HepG2 (cell line): ENCODE results near the gene SNX13. TPM values are rescaled to one million over a fixed set of nuclear protein-coding genes. Genes with fewer than 3 reads are reported as not detected.

Experiments used
- CEBPB ChIP-seq: IDR thresholded peaks from 2 replicates; pipeline ENCODE4 v1.6.1; 2011; ENCODE audit warnings: low read depth, low read length, improper control_type of control experiment, borderline replicate concordance
- CEBPG ChIP-seq: IDR thresholded peaks from 2 replicates; pipeline ENCODE4 v1.6.1; 2016
- EP300 ChIP-seq, 3 experiments: sonication (generic) in 1 of 3; formaldehyde crosslinking in 1 of 3; IDR thresholded peaks; 2 replicates each; pipeline versions ENCODE4 v1.5.1 to v1.6.1; 2011 to 2020; ENCODE audit warnings: low read depth in 2 of 3, low read length in 2 of 3, borderline replicate concordance in 1 of 3, improper control_type of control experiment in 1 of 3, mild to moderate bottlenecking in 1 of 3, missing genetic modification reagents in 1 of 3, moderate library complexity in 1 of 3
- FOXA3 ChIP-seq: IDR thresholded peaks from 2 replicates; pipeline ENCODE4 v1.6.1; 2016; ENCODE audit warnings: missing genetic modification reagents, missing compliant biosample characterization
- HNF4A ChIP-seq: sonication (generic); formaldehyde crosslinking; IDR thresholded peaks from 2 replicates; pipeline ENCODE4 v1.4.0; 2020; ENCODE audit warnings: missing genetic modification reagents
- MYC ChIP-seq: sonication (generic); formaldehyde crosslinking; IDR thresholded peaks from 2 replicates; pipeline ENCODE4 v1.9.0; 2021; ENCODE audit warnings: missing genetic modification reagents, borderline replicate concordance
- POGZ ChIP-seq: sonication (generic); formaldehyde crosslinking; IDR thresholded peaks from 2 replicates; pipeline ENCODE4 v1.4.0; 2020; ENCODE audit warnings: mild to moderate bottlenecking, missing genetic modification reagents
- RBFOX2 ChIP-seq: fragments of 200-400 bp; formaldehyde crosslinking; IDR thresholded peaks from 2 replicates; pipeline ENCODE4 v1.6.1; 2017; ENCODE audit warnings: low read depth, mild to moderate bottlenecking, low read length
- SOX13 ChIP-seq, 3 experiments: fragments of 450-650 bp in 1 of 3; sonication (generic) in 1 of 3; formaldehyde crosslinking in 1 of 3; IDR thresholded peaks in 2 of 3; conservative IDR thresholded peaks in 1 of 3; 2 replicates each; pipeline versions ENCODE4 v1.5.0 to v1.6.1; 2016 to 2020; ENCODE audit warnings: antibody characterized with exemption in 1 of 3, mild to moderate bottlenecking in 1 of 3, missing compliant biosample characterization in 1 of 3, missing genetic modification reagents in 1 of 3, moderate library complexity in 1 of 3
- SOX6 ChIP-seq, 2 experiments: fragments of 450-650 bp in 1 of 2; sonication (generic) in 1 of 2; formaldehyde crosslinking in 1 of 2; IDR thresholded peaks; 2 replicates each; pipeline versions ENCODE4 v1.4.0 to v1.6.1; 2017 to 2020; ENCODE audit warnings: antibody characterized with exemption in 1 of 2, mild to moderate bottlenecking in 1 of 2, missing genetic modification reagents in 1 of 2
- TBL1XR1 ChIP-seq: fragments of 150-350 bp; IDR thresholded peaks from 2 replicates; pipeline ENCODE4 v1.6.1; 2014; ENCODE audit warnings: borderline replicate concordance, low read length; ENCODE audit not compliant: partially characterized antibody
- TBX3 ChIP-seq: fragments of 450-650 bp; IDR thresholded peaks from 2 replicates; pipeline ENCODE4 v1.6.1; 2017; ENCODE audit warnings: antibody characterized with exemption, mild to moderate bottlenecking, inconsistent platforms, borderline replicate concordance
- TEF ChIP-seq: sonication (generic); formaldehyde crosslinking; IDR thresholded peaks from 2 replicates; pipeline ENCODE4 v1.5.0; 2020; ENCODE audit warnings: missing genetic modification reagents
- TFE3 ChIP-seq: IDR thresholded peaks from 2 replicates; pipeline ENCODE4 v1.6.1; 2016
- ZBTB26 ChIP-seq: IDR thresholded peaks from 2 replicates; pipeline ENCODE4 v1.6.1; 2016; ENCODE audit warnings: missing compliant biosample characterization, missing genetic modification reagents, borderline replicate concordance
- ZNF18 ChIP-seq: sonication (generic); formaldehyde crosslinking; IDR thresholded peaks from 2 replicates; pipeline ENCODE4 v1.8.0; 2022; ENCODE audit warnings: mild to moderate bottlenecking, missing genetic modification reagents; ENCODE audit not compliant: insufficient replicate concordance
- ZNF230 ChIP-seq: sonication (generic); formaldehyde crosslinking; IDR thresholded peaks from 2 replicates; pipeline ENCODE4 v1.4.0; 2020; ENCODE audit warnings: mild to moderate bottlenecking, missing genetic modification reagents
- ZNF276 ChIP-seq: sonication (generic); formaldehyde crosslinking; IDR thresholded peaks from 2 replicates; pipeline ENCODE4 v1.4.0; 2020; ENCODE audit warnings: mild to moderate bottlenecking, low read depth, missing genetic modification reagents
- ZNF292 ChIP-seq: sonication (generic); formaldehyde crosslinking; IDR thresholded peaks from 2 replicates; pipeline ENCODE4 v1.8.1; 2022; ENCODE audit warnings: mild to moderate bottlenecking, low read depth, missing genetic modification reagents, borderline replicate concordance
- ZNF34 ChIP-seq: sonication (generic); formaldehyde crosslinking; IDR thresholded peaks from 2 replicates; pipeline ENCODE4 v1.4.0; 2020; ENCODE audit warnings: mild to moderate bottlenecking, missing genetic modification reagents, borderline replicate concordance
- polyA plus RNA-seq, 8 experiments: library from polyadenylated mRNA; depleted of rRNA in 3 of 8; stranded (reverse) in 7 of 8; unstranded in 1 of 8; fragments of >200 nt; fragmentation: Illumina TruSeq in 4 of 8; extraction: Trizol in 4 of 8; gene quantifications; 2 replicates each; pipeline versions ENCODE4 v1.2.1 to v1.2.3, GENCODE V29; 2011 to 2016; ENCODE audit warnings: low read depth in 4 of 8, missing spikeins in 1 of 8, mixed read lengths in 1 of 8; ENCODE audit not compliant: insufficient read depth in 1 of 8
- total RNA-seq, 5 experiments: library from RNA; depleted of rRNA; stranded (reverse); fragments of >200 nt; fragmentation: Illumina TruSeq; extraction: Trizol; gene quantifications; 2 replicates each; pipeline ENCODE4 v1.2.3, GENCODE V29; 2016; ENCODE audit warnings: low read depth in 1 of 5

Gene SNX13
- total and polyA plus RNA-seq, 2 of the 13 experiments (the other 11 are each of a cell fraction or from before 2014, with no cell fraction given), result 14.3 to 32.3 TPM

- TF ChIP-seq TFE3 (CRISPR knock-in tag), result peak; percentile 85
- no peak for TF ChIP-seq SOX6 (IDR thresholded peaks at IDR 0.05)
- peak; percentile 48; the same call in 1 of the 2 replicates for TF ChIP-seq SOX6 (CRISPR knock-in tag; IDR thresholded peaks at IDR 0.05)
- no peak for TF ChIP-seq RBFOX2
- peak; percentile 66 for TF ChIP-seq CEBPG (CRISPR knock-in tag)
- no peak for TF ChIP-seq ZNF276
- TF ChIP-seq ZBTB26 (CRISPR knock-in tag), result no peak
- no peak for TF ChIP-seq ZNF292 (CRISPR knock-in tag)
- no peak for TF ChIP-seq TBL1XR1
- TF ChIP-seq ZNF230 (CRISPR knock-in tag), result no peak
- TF ChIP-seq ZNF18 (CRISPR knock-in tag), result no peak
- no peak for TF ChIP-seq MYC (CRISPR knock-in tag)
- 0 out of 2 replicates have a peak, but pooled peaks have one; percentile 22 for TF ChIP-seq FOXA3 (CRISPR knock-in tag)
- TF ChIP-seq TEF, result peak; percentile 66; the same call in 1 of the 2 replicates
- TF ChIP-seq ZNF34, result no peak
- TF ChIP-seq POGZ (CRISPR knock-in tag), result 0 out of 2 replicates have a peak, but pooled peaks have one; percentile 20
- TF ChIP-seq HNF4A (CRISPR knock-in tag), result peak; percentile 78
- peak; percentile 63; the same call in 1 of the 2 replicates for TF ChIP-seq CEBPB
- TF ChIP-seq TBX3, result peak; percentile 42; the same call in 1 of the 2 replicates
- TF ChIP-seq EP300 (IDR thresholded peaks at IDR 0.05; ENCODE audit: low read depth in 2 of 2, low read length in 2 of 2), result peak in 1 of 2 experiments; percentile 37; a peak in 1 of 4 replicates
- no peak for TF ChIP-seq EP300 (CRISPR knock-in tag; IDR thresholded peaks at IDR 0.05; ENCODE audit: borderline replicate concordance)
- TF ChIP-seq SOX13 (IDR thresholded peaks at IDR 0.05), result no peak
- peak in 1 of 2 experiments; percentile 77; a peak in 2 of 4 replicates for TF ChIP-seq SOX13 (CRISPR knock-in tag; conservative IDR thresholded peaks at IDR 0.05 in 1 of 2, IDR thresholded peaks at IDR 0.05 in 1 of 2)
Observed at GRCh38 chr7:17903337-17903736, 37.0 kb downstream of the SNX13 start (continued).
